ENCODE results near the gene RADIL.

DNA sequence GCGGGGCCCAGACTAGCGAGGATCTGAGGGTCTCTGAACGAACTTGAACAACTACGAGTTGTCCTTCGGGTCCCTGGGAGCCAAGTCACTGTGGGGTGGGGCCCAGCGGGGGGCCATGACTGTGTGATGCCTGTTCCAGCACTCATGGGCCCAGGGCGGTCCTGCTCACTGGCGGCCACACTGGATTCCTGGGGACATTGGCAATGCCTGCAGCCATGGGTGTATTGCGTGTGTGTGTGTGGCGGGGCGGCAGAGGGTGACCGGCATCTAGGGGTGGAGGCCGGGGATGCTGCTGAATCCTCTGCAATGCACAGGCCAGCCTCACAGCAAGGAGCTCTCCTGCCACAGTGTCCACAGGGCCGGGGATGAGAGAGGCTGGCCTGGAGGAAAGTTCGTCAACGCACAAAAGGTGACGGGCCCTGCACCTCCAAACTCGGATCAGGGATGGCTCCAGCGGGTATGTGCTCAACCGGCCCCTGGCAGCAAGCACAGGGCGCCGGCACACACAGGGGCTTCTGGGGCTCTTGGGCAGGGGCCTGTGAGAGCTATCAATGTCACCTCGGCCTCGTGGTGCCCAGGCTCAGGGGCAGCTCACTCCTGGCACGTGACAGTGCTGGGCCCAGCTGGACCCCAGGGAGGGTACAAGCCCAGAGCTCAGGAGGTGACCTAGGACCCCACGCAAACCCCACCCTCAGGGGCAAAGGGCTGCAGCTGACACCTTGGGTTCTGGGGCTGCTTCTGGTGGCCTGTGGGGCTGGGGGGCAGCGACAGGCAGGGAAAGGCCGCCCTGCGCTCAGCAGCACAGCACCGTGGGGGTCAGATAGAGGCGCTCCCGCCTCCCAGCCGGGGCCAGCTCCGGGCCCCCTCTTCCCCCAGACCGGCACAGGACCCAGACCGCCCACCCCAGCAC, 49.6 kb downstream of the RADIL start:
- TF ChIP-seq, protein P1, sequence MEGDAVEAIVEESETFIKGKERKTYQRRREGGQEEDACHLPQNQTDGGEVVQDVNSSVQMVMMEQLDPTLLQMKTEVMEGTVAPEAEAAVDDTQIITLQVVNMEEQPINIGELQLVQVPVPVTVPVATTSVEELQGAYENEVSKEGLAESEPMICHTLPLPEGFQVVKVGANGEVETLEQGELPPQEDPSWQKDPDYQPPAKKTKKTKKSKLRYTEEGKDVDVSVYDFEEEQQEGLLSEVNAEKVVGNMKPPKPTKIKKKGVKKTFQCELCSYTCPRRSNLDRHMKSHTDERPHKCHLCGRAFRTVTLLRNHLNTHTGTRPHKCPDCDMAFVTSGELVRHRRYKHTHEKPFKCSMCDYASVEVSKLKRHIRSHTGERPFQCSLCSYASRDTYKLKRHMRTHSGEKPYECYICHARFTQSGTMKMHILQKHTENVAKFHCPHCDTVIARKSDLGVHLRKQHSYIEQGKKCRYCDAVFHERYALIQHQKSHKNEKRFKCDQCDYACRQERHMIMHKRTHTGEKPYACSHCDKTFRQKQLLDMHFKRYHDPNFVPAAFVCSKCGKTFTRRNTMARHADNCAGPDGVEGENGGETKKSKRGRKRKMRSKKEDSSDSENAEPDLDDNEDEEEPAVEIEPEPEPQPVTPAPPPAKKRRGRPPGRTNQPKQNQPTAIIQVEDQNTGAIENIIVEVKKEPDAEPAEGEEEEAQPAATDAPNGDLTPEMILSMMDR (IDR thresholded peaks at IDR 0.05; ENCODE audit: low read depth, low read length, poor library complexity, severe bottlenecking), result no peak
- TF ChIP-seq EZH2phosphoT487 (IDR thresholded peaks at IDR 0.05; ENCODE audit: borderline replicate concordance, low read length), result no peak
